ENCODE data around the gene PIANP. TPM values are rescaled to one million over a fixed set of nuclear protein-coding genes. Genes with fewer than 3 reads are reported as not detected.
"Not testable (repeated sequence)": the region's sequence is repeated elsewhere in the genome, so short reads cannot be mapped to it uniquely, and the experiment has no call there.

PIANP gene
- polyA plus RNA-seq (ENCODE audit: insufficient read length), result 3.2 TPM

- no peak for DNase-seq (ENCODE audit: low read depth)
Measured at GRCh38 chr12:6700646-6701051, at the start of gene PIANP. PIANP (minus strand) TSS chr12:6700815; CDS start chr12:6698061, 2,754 bp downstream.

- no peak for DNase-seq (ENCODE audit: low read depth)
Measured at GRCh38 chr12:6748761-6749160, 48.1 kb upstream of the PIANP start.

GRCh38 chr12:6747216-6747615, 46.6 kb upstream of the PIANP start:
- no peak for DNase-seq (ENCODE audit: low read depth)

GRCh38 chr12:6745741-6746525, 45.3 kb upstream of the PIANP start:
- DNase-seq (ENCODE audit: low read depth), result no peak

GRCh38 chr12:6743300-6743699, 42.7 kb upstream of the PIANP start:
- DNase-seq (ENCODE audit: low read depth), result not testable (repeated sequence)

GRCh38 chr12:6742834-6743233, 42.2 kb upstream of the PIANP start:
- no peak for DNase-seq (ENCODE audit: low read depth)

- DNase-seq (ENCODE audit: low read depth), result not testable (repeated sequence)
Measured at GRCh38 chr12:6742080-6742479, 41.5 kb upstream of the PIANP start.

GRCh38 chr12:6736754-6737153, 36.1 kb upstream of the PIANP start:
- no peak for DNase-seq (ENCODE audit: low read depth)

- DNase-seq (ENCODE audit: low read depth), result no peak
Measured at GRCh38 chr12:6735448-6736191, 35.0 kb upstream of the PIANP start.

- DNase-seq (ENCODE audit: low read depth), result no peak
Measured at GRCh38 chr12:6734506-6735387, 34.1 kb upstream of the PIANP start.

- no peak for DNase-seq (ENCODE audit: low read depth)
Measured at GRCh38 chr12:6730169-6730568, 29.6 kb upstream of the PIANP start.

- DNase-seq (ENCODE audit: low read depth), result no peak
Measured at GRCh38 chr12:6729186-6729585, 28.6 kb upstream of the PIANP start.

- no peak for DNase-seq (ENCODE audit: low read depth)
Measured at GRCh38 chr12:6725350-6725749, 24.7 kb upstream of the PIANP start.

- DNase-seq (ENCODE audit: low read depth), result no peak
Measured at GRCh38 chr12:6724409-6724797, 23.8 kb upstream of the PIANP start.

GRCh38 chr12:6723607-6724408, 23.2 kb upstream of the PIANP start, which contains the start of gene COPS7A:
COPS7A (plus strand) TSS chr12:6724046; CDS start chr12:6724657, 611 bp downstream.
- DNase-seq (ENCODE audit: low read depth), result peak; percentile 91

- DNase-seq (ENCODE audit: low read depth), result no peak
Measured at GRCh38 chr12:6722863-6723262, 22.2 kb upstream of the PIANP start.

GRCh38 chr12:6716874-6717437, 16.3 kb upstream of the PIANP start:
- no peak for DNase-seq (ENCODE audit: low read depth)

GRCh38 chr12:6716031-6716873, 15.6 kb upstream of the PIANP start:
- DNase-seq (ENCODE audit: low read depth), result not testable (repeated sequence)

GRCh38 chr12:6708960-6709394, 8.4 kb upstream of the PIANP start:
- no peak for DNase-seq (ENCODE audit: low read depth)

- DNase-seq (ENCODE audit: low read depth), result not testable (repeated sequence)
Measured at GRCh38 chr12:6708351-6708750, 7.7 kb upstream of the PIANP start.

All from forelimb muscle (tissue), 1 donor.